ENCODE data around the gene NR4A3. TPM values are rescaled to one million over a fixed set of nuclear protein-coding genes. Genes with fewer than 3 reads are reported as not detected.

NR4A3 gene
- total RNA-seq (2022; extraction: Qiagen RNA extraction), result 1.5 to 2.1 TPM (median 1.9 TPM) in 5 replicates

GRCh38 chr9:99821396-99822108 lies at the start of gene NR4A3:
TSS of gene NR4A3 (plus strand) at chr9:99821885. CDS start at chr9:99828043, 6,158 bp downstream.

DNA sequence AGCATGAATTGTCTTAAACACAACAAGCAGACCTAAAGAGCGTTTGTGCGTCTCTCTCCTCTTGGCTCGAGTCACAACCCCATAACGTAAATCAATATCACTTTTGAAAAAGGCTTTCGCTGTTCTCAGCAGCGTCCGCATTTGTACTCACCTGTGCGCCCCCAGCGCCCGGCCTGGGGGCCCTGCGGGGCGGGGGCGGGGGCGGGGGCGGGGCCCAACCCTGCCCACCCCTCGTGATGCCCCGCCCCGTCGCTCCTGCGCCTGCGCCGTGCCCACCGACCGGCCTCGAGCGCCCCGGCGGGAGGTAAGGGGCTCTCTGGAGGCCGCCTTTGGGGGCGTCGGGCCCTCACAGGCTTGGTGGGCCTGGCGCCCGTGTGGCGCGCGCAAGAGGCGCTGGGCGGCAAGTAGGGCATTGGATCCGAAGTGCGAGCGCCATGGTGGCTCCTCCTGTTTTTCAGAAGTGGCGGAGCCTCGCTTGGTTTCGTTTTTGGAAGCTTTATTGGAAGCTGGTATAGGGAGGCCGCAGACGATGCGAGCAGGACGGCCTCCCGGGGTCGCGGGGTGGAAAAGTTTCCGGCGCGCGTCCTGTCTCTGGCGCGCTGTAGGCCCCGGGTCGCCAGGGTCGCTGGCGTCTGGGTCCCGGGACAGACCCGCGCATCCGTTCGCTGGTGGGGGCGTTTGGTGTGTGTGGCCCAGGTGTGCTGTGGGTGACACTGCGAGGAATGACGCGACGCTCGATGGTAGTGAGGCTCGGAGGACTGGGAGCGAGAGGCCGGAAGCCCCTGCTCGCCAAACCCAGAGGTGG lies 84.9 kb downstream of the NR4A3 start, which contains the start of gene STX17:
STX17 (plus strand) TSS at position 252 of the 805 bp plus-strand sequence. CDS start 8,586 bp downstream, outside the sequence.

Other genes starting within 250 kb of the NR4A3 start
- 6.4 to 9.6 TPM (median 8.6 TPM) in 5 replicates for gene STX17, start 84.8 kb downstream of the NR4A3 start, total RNA-seq (2022; extraction: Qiagen RNA extraction)